GM12865 (cell line): ENCODE data around the gene C7orf57.

Experiments
- DNase-seq: peaks from one replicate; pipeline ENCODE4 v3.0.0; 2010; ENCODE audit warnings: low read depth
- H3K4me3 ChIP-seq: 2 replicates; pipeline ENCODE4 v1.5.1; 2011; ENCODE audit warnings: mild to moderate bottlenecking, low read depth, low read length, control low read depth
- CTCF ChIP-seq: IDR thresholded peaks from 2 replicates; pipeline ENCODE4 v1.5.1; 2011; ENCODE audit warnings: low read length, control low read depth, low read depth, inconsistent platforms; ENCODE audit not compliant: insufficient read depth; ENCODE audit errors: missing control alignments

Gene C7orf57

GRCh38 chr7:48009954-48010353 lies 25.4 kb upstream of the C7orf57 start:
- TF ChIP-seq CTCF, result no peak
- DNase-seq, result no peak
- no peak overlapping the region for H3K4me3 ChIP-seq

DNA sequence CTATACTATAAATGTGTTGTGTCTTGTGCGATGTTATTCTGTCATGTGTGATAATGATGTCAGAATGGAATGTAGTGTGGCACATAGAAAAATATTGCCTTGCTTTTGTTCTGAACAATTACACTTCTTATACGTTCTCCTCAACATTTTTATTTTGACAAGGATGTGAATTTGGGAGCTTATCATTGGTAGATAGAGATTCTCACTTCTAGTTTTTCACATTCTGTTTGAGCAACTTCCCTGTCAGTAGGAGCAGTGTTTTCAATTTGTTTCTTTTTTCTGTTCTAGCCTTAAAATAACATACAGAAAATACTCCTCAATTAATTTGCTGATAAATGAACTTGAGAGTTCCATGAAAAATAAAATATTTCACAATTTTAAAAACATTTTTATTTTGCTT lies 24.0 kb upstream of the C7orf57 start:
- H3K4me3 ChIP-seq, result no peak overlapping the region
- no peak for DNase-seq
- no peak for TF ChIP-seq CTCF

GRCh38 chr7:48011951-48012350 lies 23.4 kb upstream of the C7orf57 start:
- no peak for TF ChIP-seq CTCF
- no peak overlapping the region for H3K4me3 ChIP-seq
- DNase-seq, result no peak

GRCh38 chr7:48016641-48017040 lies 18.7 kb upstream of the C7orf57 start:
- no peak for TF ChIP-seq CTCF
- DNase-seq, result no peak
- H3K4me3 ChIP-seq, result no peak overlapping the region

- no peak for TF ChIP-seq CTCF
- DNase-seq, result no peak
- no peak overlapping the region for H3K4me3 ChIP-seq
These were observed 17.7 kb upstream of the C7orf57 start for GRCh38 chr7:48017674-48018073.

DNA sequence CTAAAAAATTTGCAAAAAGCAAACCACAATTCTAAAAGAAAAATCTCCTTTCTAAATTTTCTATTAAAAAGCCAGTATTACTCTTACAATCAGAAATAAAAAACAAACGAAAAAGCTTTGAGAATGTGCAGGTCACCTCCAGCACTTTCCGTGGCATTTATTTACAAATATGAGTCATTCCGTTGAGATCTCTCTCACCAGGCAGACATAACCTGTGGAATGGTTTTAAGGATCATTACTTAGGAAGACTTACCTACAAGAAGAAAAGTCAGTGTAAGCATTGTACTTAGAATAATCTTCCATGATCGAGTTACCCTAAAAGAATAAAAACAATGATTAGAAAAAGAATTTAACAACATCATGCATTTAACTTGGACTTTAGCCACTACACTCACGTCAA lies 9.7 kb upstream of the C7orf57 start:
- TF ChIP-seq CTCF, result no peak
- DNase-seq, result no peak
- H3K4me3 ChIP-seq, result no peak overlapping the region

DNA sequence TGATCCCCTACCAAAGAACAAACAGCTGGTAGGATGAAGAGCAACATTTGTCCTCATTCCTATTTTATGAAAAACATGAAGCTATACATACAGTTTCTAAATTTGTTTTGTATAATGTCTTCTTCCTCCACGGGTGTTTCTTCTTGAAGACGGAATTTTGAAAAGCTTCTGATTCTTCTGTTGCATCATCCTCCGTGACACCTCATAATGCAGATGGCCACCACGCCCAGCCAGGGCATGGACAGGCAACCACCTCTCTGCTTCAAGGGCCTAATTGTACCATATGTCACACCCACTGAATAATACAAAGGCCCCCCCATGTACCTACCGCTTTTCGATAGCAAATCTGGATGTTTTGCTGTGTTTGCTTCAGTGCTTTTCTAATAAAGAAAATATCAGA lies 6.4 kb upstream of the C7orf57 start, which contains the start of gene SUN3:
TSS of gene SUN3 (minus strand) at position 170 of the 400 bp plus-strand sequence. CDS start at position 1, 169 bp downstream.
- H3K4me3 ChIP-seq, result no peak within 1 kb of the TSS
- TF ChIP-seq CTCF, result no peak
- DNase-seq, result no peak
